NCI-H187 (cell line): ENCODE data around the gene MMAB.

ENCODE experiments used
- DNase-seq, 2 experiments: peaks; one replicate each; lab custom pipeline; 2025; lab: John Stamatoyannopoulos, UW

MMAB gene

GRCh38 chr12:109559200-109559505, 14.2 kb downstream of the MMAB start:
- no peak for DNase-seq

GRCh38 chr12:109558374-109559199, 14.7 kb downstream of the MMAB start:
- DNase-seq: no peak

- DNase-seq: no peak
Measured at GRCh38 chr12:109557805-109558204, 15.5 kb downstream of the MMAB start.

GRCh38 chr12:109557200-109557599, 16.1 kb downstream of the MMAB start:
- no peak for DNase-seq

GRCh38 chr12:109555431-109556315, 17.6 kb downstream of the MMAB start:
- DNase-seq: no peak

- no peak for DNase-seq
Measured at GRCh38 chr12:109554761-109555160, 18.5 kb downstream of the MMAB start.

GRCh38 chr12:109553906-109554500, 19.3 kb downstream of the MMAB start:
- no peak for DNase-seq

GRCh38 chr12:109553483-109553882, 19.8 kb downstream of the MMAB start:
- DNase-seq: no peak

- no peak for DNase-seq
Measured at GRCh38 chr12:109552971-109553370, 20.3 kb downstream of the MMAB start.

GRCh38 chr12:109551108-109551507, 22.2 kb downstream of the MMAB start:
- DNase-seq: no peak

- no peak for DNase-seq
Measured at GRCh38 chr12:109550281-109550680, 23.0 kb downstream of the MMAB start.

GRCh38 chr12:109549613-109550270, 23.6 kb downstream of the MMAB start:
- no peak for DNase-seq

- DNase-seq: no peak
Measured at GRCh38 chr12:109548258-109548657, 25.0 kb downstream of the MMAB start.

- no peak for DNase-seq
Measured at GRCh38 chr12:109547286-109547685, 26.0 kb downstream of the MMAB start.

GRCh38 chr12:109545826-109546225, 27.5 kb downstream of the MMAB start:
- no peak for DNase-seq

- no peak for DNase-seq
Measured at GRCh38 chr12:109544955-109545531, 28.3 kb downstream of the MMAB start.

GRCh38 chr12:109542876-109543275, 30.4 kb downstream of the MMAB start:
- no peak for DNase-seq

- no peak for DNase-seq
Measured at GRCh38 chr12:109542014-109542413, 31.3 kb downstream of the MMAB start.

- no peak for DNase-seq
Measured at GRCh38 chr12:109541413-109541726, 31.9 kb downstream of the MMAB start.

- DNase-seq: no peak
Measured at GRCh38 chr12:109540526-109541412, 32.5 kb downstream of the MMAB start.

- no peak for DNase-seq
Measured at GRCh38 chr12:109539508-109539907, 33.8 kb downstream of the MMAB start.
